Glutamatergic neuron (in vitro differentiated cells): ENCODE measurements around the gene EPHA10. TPM values are rescaled to one million over a fixed set of nuclear protein-coding genes. Genes with fewer than 3 reads are reported as not detected.

Experiments used
- DNase-seq: peaks from one replicate; pipeline ENCODE4 v3.0.0; 2022
- H3K27ac Mint-ChIP-seq: one replicate; pipeline ENCODE4 v1.8.0; 2020; ENCODE audit warnings: mild to moderate bottlenecking, mixed read lengths, inconsistent platforms; ENCODE audit not compliant: unreplicated experiment
- H3K27me3 Mint-ChIP-seq: one replicate; pipeline ENCODE4 v1.8.0; 2020; ENCODE audit warnings: mild to moderate bottlenecking, moderate library complexity, mixed read lengths, inconsistent platforms; ENCODE audit not compliant: unreplicated experiment
- H3K36me3 Mint-ChIP-seq: one replicate; pipeline ENCODE4 v1.8.0; 2020; ENCODE audit warnings: mild to moderate bottlenecking, mixed read lengths, inconsistent platforms; ENCODE audit not compliant: unreplicated experiment
- H3K4me1 Mint-ChIP-seq: one replicate; pipeline ENCODE4 v1.8.0; 2020; ENCODE audit warnings: mild to moderate bottlenecking, low read depth, mixed read lengths, inconsistent platforms; ENCODE audit not compliant: unreplicated experiment
- H3K4me3 Mint-ChIP-seq: one replicate; pipeline ENCODE4 v1.8.0; 2020; ENCODE audit warnings: mild to moderate bottlenecking, mixed read lengths, inconsistent platforms; ENCODE audit not compliant: unreplicated experiment
- H3K9me3 Mint-ChIP-seq: one replicate; pipeline ENCODE4 v1.8.0; 2020; ENCODE audit warnings: mild to moderate bottlenecking, moderate library complexity, mixed read lengths, inconsistent platforms; ENCODE audit not compliant: unreplicated experiment
- CTCF ChIP-seq: fragments of 200-600 bp; sonication (generic); IDR thresholded peaks from one replicate; pipeline ENCODE4 v1.5.0; 2021; ENCODE audit not compliant: partially characterized antibody, unreplicated experiment
- total RNA-seq: library from RNA; stranded (reverse); fragmentation: NEBNext Ultra II Directional; extraction: Animal tissue kit (Norgen Biotek cat#: 25700); gene quantifications from one replicate; pipeline ENCODE4 v1.2.1, GENCODE V29; 2021; ENCODE audit not compliant: unreplicated experiment

EPHA10 gene
- total RNA-seq, 1 donor from 2014 or later = 4.8 TPM

- Mint-ChIP-seq H3K4me1 (peaks cover 19% of the 10 kb centered on the region), H3K9me3 (peaks cover 2% of the 10 kb centered on the region), H3K27me3 (peaks cover 20% of the 10 kb centered on the region), H3K4me3 (no peak overlapping the region), H3K36me3 (no peaks in the 10 kb centered on the region), H3K27ac (no peak overlapping the region)
- no peak for DNase-seq
- no peak for TF ChIP-seq CTCF
Measured at GRCh38 chr1:37728416-37728815, 36.5 kb downstream of the EPHA10 start.

- H3K9me3 Mint-ChIP-seq = peaks cover 2% of the 10 kb centered on the region
- peaks cover 19% of the 10 kb centered on the region for H3K4me1 Mint-ChIP-seq
- H3K27ac Mint-ChIP-seq = peak overlapping the region; percentile 64
- DNase-seq = peak; percentile 67
- no peaks in the 10 kb centered on the region for H3K36me3 Mint-ChIP-seq
- no peak for TF ChIP-seq CTCF
- H3K4me3 Mint-ChIP-seq = peak overlapping the region; percentile 63
- peaks cover 18% of the 10 kb centered on the region for H3K27me3 Mint-ChIP-seq
Measured at GRCh38 chr1:37726751-37727585, 38.0 kb downstream of the EPHA10 start.

GRCh38 chr1:37725851-37726613 is 38.9 kb downstream of the EPHA10 start:
- peak overlapping the region; percentile 64 for H3K27ac Mint-ChIP-seq
- no peaks in the 10 kb centered on the region for H3K36me3 Mint-ChIP-seq
- H3K4me3 Mint-ChIP-seq = peak overlapping the region; percentile 63
- peaks cover 2% of the 10 kb centered on the region for H3K9me3 Mint-ChIP-seq
- peaks cover 19% of the 10 kb centered on the region for H3K4me1 Mint-ChIP-seq
- no peak for DNase-seq
- TF ChIP-seq CTCF = no peak
- H3K27me3 Mint-ChIP-seq = peaks cover 18% of the 10 kb centered on the region

GRCh38 chr1:37724575-37724974 is 40.3 kb downstream of the EPHA10 start:
- DNase-seq = no peak
- Mint-ChIP-seq H3K27ac (peak overlapping the region; percentile 13), H3K27me3 (peaks cover 18% of the 10 kb centered on the region), H3K36me3 (no peaks in the 10 kb centered on the region), H3K4me3 (peak overlapping the region; percentile 34), H3K9me3 (peaks cover 2% of the 10 kb centered on the region), H3K4me1 (peaks cover 19% of the 10 kb centered on the region)
- TF ChIP-seq CTCF = no peak
